Adrenal gland (tissue), 5 donors: ENCODE data around the gene ACD.

Source experiments
- POLR2A ChIP-seq, 2 donors: fragments of 450-650 bp; IDR thresholded peaks; one replicate each; pipeline ENCODE4 v1.6.1; 2017; ENCODE audit warnings: antibody characterized with exemption in 2 of 2, mild to moderate bottlenecking in 2 of 2, moderate library complexity in 1 of 2
- TF ChIP-seq, protein P1 (sequence below), 6 experiments: fragments of 450-650 bp in 4 of 6; fragments of 200-600 bp in 2 of 6; sonication (generic) in 1 of 6; IDR thresholded peaks; 1 replicate in 5 of 6; 2 replicates in 1 of 6; pipeline versions ENCODE4 v1.5.1 to v1.8.0; 2016 to 2021; ENCODE audit warnings: antibody characterized with exemption in 6 of 6, mild to moderate bottlenecking in 2 of 6, moderate library complexity in 1 of 6
- donor health status: DM: no; HTN: no; CAD: no.

DNA sequence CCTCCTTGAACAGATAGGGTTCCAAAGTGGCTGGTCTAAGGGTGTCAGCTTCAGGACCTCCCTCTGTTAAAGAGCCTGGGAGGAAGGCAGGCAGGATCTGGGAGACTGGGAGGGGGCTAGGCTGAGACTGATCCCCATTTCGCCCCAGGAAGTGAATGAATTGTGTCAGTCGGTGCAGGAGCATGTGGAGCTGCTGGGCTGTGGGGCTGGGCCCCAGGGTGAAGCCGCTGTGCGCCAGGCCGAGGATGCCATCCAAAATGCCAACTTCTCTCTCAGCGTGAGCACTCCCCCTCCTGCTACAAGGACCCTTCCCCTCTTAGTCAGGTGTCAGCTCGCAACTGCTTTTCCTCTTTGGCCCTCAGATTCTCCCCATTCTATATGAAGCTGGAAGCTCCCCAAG, 9.0 kb downstream of the ACD start:
- TF ChIP-seq, protein P1, sequence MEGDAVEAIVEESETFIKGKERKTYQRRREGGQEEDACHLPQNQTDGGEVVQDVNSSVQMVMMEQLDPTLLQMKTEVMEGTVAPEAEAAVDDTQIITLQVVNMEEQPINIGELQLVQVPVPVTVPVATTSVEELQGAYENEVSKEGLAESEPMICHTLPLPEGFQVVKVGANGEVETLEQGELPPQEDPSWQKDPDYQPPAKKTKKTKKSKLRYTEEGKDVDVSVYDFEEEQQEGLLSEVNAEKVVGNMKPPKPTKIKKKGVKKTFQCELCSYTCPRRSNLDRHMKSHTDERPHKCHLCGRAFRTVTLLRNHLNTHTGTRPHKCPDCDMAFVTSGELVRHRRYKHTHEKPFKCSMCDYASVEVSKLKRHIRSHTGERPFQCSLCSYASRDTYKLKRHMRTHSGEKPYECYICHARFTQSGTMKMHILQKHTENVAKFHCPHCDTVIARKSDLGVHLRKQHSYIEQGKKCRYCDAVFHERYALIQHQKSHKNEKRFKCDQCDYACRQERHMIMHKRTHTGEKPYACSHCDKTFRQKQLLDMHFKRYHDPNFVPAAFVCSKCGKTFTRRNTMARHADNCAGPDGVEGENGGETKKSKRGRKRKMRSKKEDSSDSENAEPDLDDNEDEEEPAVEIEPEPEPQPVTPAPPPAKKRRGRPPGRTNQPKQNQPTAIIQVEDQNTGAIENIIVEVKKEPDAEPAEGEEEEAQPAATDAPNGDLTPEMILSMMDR (IDR thresholded peaks at IDR 0.05): no peak
- TF ChIP-seq POLR2A (IDR thresholded peaks at IDR 0.05): no peak
